Sciatic nerve (tissue), 2 donors: ENCODE data around the gene RBBP7. TPM values are rescaled to one million over a fixed set of nuclear protein-coding genes. Genes with fewer than 3 reads are reported as not detected.
"Not testable (repeated sequence)": the region's sequence is repeated elsewhere in the genome, so short reads cannot be mapped to it uniquely, and the experiment has no call there.

Experiments used
- ATAC-seq: fragments of 200-7000 bp; cut with Tn5 transposase; one replicate; pipeline ENCODE4 v1.9.1; 2020; ENCODE audit warnings: mild to moderate bottlenecking, moderate library complexity
- DNase-seq: peaks from one replicate; pipeline ENCODE4 v3.0.0-alpha.2; 2020; ENCODE audit warnings: low spot score
- intact Hi-C: fragments of 100-400 bp; cut with DNase I; formaldehyde crosslinking; loops from one replicate; pipeline ENCODE4 v1.14.2; 2022
- total RNA-seq: library from RNA; stranded (reverse); fragmentation: NEBNext Ultra II Directional; extraction: Animal tissue kit (Norgen Biotek cat#: 25700); gene quantifications from one replicate; pipeline ENCODE4 v1.2.1, GENCODE V29; 2021
- donor health status: DM: no; HTN: no; CAD: no.
- donor health status: DM: no; HTN: no; CAD: no.

The RBBP7 gene
- total RNA-seq, 1 donor from 2014 or later, result 93.8 TPM

- peak; percentile 68 for DNase-seq
- ATAC-seq, result peak; percentile 8
- intact Hi-C loops, result no loop called here
Observed at GRCh38 chrX:16869393-16870094, 618 bp downstream of the RBBP7 start.

- DNase-seq, result no peak
- intact Hi-C loops, result no loop called here
- no peak for ATAC-seq
Observed at GRCh38 chrX:16868920-16869319, 1.2 kb downstream of the RBBP7 start.

- DNase-seq (no peak), ATAC-seq (no peak)
- intact Hi-C loops, result no loop called here
Observed at GRCh38 chrX:16867947-16868346, 2.2 kb downstream of the RBBP7 start.

- ATAC-seq (no peak), DNase-seq (no peak)
- intact Hi-C loops, result no loop called here
Observed at GRCh38 chrX:16862829-16863228, 7.3 kb downstream of the RBBP7 start.

DNA sequence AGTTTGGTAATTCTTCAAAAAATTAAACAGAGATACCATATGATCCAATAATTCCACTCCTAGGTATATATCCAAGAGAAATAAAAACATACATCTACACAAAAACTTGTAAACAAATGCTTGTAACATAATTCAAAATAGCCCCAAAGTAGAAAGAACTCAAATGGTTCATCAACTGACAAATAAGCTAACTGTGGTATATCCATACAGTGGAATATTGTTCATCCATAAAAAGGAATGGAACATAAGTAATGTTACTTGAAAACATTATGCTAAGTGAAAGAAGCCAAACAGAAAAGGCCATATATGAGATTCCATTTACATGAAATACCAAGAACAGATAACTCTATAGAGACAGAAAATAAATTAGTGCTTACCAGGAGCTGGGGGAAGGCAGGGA, 13.4 kb downstream of the RBBP7 start:
- intact Hi-C loops, result no loop called here
- ATAC-seq (no peak), DNase-seq (no peak)

GRCh38 chrX:16856076-16856404, 14.1 kb downstream of the RBBP7 start:
- intact Hi-C loops, ATAC-seq, DNase-seq: not testable (repeated sequence)

- DNase-seq (no peak), ATAC-seq (no peak)
- intact Hi-C loops, result no loop called here
Observed at GRCh38 chrX:16855363-16856075, 14.6 kb downstream of the RBBP7 start.

- intact Hi-C loops, result no loop called here
- ATAC-seq (no peak), DNase-seq (no peak)
Observed at GRCh38 chrX:16853537-16853936, 16.6 kb downstream of the RBBP7 start.

GRCh38 chrX:16852617-16853179, 17.5 kb downstream of the RBBP7 start:
- ATAC-seq (no peak), DNase-seq (no peak)
- intact Hi-C loops, result no loop called here

- intact Hi-C loops, result no loop called here
- no peak for ATAC-seq
- DNase-seq, result no peak
Observed at GRCh38 chrX:16851827-16852226, 18.3 kb downstream of the RBBP7 start.

DNA sequence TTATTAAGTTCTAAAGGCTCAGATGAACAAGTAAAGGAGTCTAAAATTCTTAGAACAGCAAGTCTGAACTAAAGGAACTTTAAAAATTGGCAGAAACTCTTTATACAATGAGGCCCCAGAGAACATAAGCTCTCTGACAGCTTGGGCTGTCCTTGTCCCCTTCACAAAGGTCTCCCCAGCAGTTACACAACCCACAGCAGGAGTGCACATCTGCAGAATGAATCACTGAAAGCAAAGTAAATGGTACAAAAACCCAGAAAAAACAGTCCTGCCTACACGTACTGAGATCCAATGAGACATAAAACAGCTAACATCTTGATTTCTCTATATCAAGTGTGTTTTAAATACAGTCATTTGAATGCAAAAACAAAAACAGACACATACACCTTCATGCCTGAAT, 18.7 kb downstream of the RBBP7 start:
- DNase-seq (no peak), ATAC-seq (peak; percentile 44)
- intact Hi-C loops, result no loop called here

- intact Hi-C loops, result no loop called here
- ATAC-seq (no peak), DNase-seq (no peak)
Observed at GRCh38 chrX:16848541-16848940, 21.6 kb downstream of the RBBP7 start.

DNA sequence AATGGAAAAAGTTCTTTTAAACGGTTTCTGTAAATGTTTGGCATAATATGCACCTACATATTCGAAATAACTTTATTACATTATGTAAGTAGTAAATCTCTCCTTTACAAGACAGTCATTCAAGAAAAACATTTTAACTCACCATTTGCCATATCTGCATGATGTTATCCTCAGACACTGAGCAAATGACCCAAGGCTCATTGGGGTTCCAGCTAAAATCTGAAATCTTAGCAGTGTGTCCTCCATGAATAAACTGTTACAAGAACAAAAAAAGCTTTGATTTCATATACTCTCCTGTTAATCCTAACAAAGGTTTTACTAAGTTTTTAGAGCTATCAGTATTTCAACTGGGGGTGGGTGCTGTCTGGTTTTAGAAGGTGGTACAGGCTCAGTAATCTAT, 24.5 kb downstream of the RBBP7 start:
- intact Hi-C loops, result no loop called here
- DNase-seq, result no peak
- no peak for ATAC-seq

- DNase-seq (no peak), ATAC-seq (no peak)
- intact Hi-C loops, result no loop called here
Observed at GRCh38 chrX:16843208-16843909, 26.8 kb downstream of the RBBP7 start.

- intact Hi-C loops, result no loop called here
- ATAC-seq, result no peak
- DNase-seq, result no peak
Observed at GRCh38 chrX:16842684-16843083, 27.5 kb downstream of the RBBP7 start.

DNA sequence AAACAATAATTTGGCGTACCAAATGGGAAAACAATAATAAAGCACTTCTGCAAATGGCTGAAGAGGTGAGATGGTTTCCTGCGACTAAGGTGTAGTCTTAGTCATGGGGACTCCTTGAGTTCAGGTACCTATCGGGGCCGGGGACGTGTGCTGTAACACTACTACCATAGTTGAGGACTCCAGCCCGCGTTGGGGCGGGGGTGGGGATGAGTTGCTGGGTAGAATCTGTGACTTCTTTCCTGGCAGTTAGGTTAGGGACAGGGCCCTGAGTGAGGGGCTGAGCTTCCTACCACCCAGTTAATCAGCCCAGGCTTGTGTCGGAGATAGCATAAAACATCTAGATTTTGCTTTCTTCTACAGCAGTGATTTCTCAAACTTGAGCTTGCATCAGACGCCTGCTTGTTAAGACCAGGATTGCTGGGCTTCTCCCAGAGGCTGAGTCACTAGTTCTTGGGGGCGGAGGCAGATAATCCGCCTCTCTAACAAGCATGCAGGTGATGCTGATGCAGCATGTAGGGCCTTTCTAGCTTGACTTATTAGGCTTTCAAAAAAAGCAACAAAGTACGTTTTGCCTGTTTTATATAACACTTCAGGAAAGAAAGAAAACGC, 30.2 kb downstream of the RBBP7 start:
- DNase-seq, result no peak
- intact Hi-C loops, result no loop called here
- no peak for ATAC-seq

- intact Hi-C loops, result no loop called here
- ATAC-seq, result no peak
- no peak for DNase-seq
Observed at GRCh38 chrX:16839219-16839851, 30.8 kb downstream of the RBBP7 start.

DNA sequence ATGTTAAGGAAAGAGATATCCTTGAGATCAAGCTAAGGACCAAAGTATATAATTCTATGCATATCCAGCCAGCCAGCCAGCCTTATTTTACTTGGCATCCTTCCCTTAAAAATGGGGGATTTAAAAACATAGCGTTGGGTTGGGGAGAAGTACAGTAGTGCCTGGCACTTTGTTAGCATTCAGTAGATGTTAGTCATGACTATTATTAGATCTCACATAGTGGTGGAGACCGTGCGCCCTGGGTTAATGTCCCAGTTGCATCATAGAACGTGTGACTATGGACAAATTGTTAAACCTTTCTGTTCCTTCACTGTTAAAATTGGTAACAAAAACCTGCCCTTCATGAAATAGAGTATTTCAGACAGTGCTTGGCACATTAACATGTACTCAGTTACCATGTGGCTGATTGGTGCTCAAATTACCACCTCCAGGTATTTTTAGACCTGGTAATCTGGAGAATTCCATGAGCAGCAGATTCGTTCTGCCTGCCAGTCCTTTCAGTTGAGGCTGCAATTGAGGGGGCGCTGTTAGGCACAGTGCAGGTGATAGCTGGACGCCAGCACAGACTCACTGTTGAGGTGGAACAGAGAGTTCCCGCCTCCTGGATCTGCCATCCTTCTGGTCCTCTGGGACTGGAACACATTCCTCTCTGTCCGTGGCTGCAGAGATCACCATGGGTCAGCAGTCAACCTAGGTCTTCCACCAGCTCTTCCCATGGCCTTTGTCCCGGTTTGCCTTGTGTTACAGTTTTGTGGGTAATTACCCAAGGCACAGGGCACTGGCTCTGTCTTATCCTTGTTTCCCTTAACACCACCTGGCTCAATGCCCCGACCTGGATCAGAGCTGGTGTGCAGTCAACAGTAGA, 31.7 kb downstream of the RBBP7 start:
- ATAC-seq, result peak; percentile 51
- no peak for DNase-seq
- intact Hi-C loops, result no loop called here
